ENCODE results near the gene MRPS33.

MRPS33 gene

DNA sequence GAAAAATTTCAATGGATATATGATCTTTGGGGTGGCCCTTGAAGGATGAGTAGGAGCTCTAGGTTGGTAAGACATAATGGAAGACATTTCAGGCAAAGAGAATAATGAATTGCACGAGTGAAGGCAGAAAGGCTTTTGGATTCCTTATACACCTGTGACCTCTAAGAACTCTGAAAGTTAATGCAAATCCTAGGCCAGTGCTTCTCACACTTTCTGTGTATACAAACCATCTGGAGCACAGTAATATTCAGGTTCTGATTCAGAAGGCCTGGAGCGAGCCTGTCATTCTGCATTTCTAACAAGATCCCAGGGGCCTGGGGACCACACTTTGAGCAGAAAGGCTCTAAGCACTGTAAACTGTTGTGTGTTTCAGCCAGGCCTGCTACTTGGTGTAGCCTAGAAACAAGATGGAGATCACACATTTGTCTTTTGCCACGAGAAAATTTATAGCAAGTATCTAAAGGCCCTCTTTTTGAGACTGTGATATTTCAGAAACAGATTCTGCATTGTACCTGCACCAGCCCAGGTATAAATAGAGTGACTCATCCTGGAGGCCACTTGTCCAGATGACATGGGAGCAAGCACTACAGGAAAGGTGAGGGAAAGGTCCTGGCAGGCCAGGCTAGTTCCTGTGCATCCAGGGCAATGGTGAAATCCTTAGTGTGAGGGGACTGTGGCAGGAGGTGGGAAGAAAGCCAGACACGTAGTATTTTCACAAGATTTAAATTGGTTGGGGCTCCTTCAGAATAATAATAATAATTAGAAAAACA is 24.4 kb downstream of the MRPS33 start:
- TF ChIP-seq, protein P1, sequence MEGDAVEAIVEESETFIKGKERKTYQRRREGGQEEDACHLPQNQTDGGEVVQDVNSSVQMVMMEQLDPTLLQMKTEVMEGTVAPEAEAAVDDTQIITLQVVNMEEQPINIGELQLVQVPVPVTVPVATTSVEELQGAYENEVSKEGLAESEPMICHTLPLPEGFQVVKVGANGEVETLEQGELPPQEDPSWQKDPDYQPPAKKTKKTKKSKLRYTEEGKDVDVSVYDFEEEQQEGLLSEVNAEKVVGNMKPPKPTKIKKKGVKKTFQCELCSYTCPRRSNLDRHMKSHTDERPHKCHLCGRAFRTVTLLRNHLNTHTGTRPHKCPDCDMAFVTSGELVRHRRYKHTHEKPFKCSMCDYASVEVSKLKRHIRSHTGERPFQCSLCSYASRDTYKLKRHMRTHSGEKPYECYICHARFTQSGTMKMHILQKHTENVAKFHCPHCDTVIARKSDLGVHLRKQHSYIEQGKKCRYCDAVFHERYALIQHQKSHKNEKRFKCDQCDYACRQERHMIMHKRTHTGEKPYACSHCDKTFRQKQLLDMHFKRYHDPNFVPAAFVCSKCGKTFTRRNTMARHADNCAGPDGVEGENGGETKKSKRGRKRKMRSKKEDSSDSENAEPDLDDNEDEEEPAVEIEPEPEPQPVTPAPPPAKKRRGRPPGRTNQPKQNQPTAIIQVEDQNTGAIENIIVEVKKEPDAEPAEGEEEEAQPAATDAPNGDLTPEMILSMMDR (conservative IDR thresholded peaks at IDR 0.05; ENCODE audit: low read length), result no peak

DNA sequence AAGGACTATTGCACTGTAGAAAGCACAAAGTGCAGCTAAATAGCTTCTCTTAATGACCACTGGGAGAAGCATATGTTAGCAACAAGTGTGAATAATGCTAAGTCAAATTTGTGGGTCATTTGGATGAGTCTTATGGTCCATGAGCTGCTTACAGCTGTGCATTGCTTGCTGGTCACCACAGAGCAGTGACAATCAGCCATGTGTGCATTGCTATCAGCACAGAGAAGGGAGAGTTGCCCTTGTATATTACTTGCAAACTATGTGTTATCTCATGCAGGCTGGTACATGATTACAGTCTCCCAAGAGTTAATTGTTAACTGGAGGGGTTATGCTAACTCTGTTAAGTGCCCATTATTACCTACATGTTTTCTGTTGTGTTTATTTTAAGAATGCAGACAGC is 25.7 kb downstream of the MRPS33 start:
- no peak overlapping the region for H3K4me3 ChIP-seq (ENCODE audit: low read length)
- DNase-seq (ENCODE audit: low read depth), result no peak
- TF ChIP-seq, protein P1 (conservative IDR thresholded peaks at IDR 0.05; ENCODE audit: low read length), result no peak

More for the DNA sequence above, 24.4 kb downstream of the MRPS33 start:
- H3K4me3 ChIP-seq (ENCODE audit: low read length), result no peak overlapping the region
- DNase-seq (ENCODE audit: low read depth), result no peak

DNA sequence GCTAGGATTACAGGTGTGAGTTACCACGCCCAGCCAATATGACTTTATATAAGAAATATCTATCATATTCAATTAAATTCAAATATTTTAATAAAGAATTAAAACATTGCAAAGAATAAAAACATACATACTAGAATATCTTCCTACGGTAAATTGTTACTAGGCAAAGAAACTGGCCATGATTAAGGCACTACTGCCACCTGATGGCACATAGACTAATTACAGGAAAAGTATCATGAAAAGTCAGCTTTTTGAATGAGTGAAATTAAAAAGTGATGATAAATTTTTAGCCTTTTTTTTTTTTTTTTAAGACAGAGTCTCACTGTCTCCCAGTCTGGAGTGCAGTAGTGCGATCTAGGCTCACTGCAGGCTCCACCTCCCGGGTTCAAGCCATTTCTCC is 30.9 kb downstream of the MRPS33 start:
- H3K4me3 ChIP-seq (ENCODE audit: low read length), result no peak overlapping the region
- DNase-seq (ENCODE audit: low read depth), result no peak
- TF ChIP-seq, protein P1 (conservative IDR thresholded peaks at IDR 0.05; ENCODE audit: low read length), result no peak

GRCh38 chr7:140982508-140982907 is 32.2 kb downstream of the MRPS33 start:
- H3K4me3 ChIP-seq (ENCODE audit: low read length), result no peak overlapping the region
- TF ChIP-seq, protein P1 (conservative IDR thresholded peaks at IDR 0.05; ENCODE audit: low read length), result no peak
- DNase-seq (ENCODE audit: low read depth), result no peak

DNA sequence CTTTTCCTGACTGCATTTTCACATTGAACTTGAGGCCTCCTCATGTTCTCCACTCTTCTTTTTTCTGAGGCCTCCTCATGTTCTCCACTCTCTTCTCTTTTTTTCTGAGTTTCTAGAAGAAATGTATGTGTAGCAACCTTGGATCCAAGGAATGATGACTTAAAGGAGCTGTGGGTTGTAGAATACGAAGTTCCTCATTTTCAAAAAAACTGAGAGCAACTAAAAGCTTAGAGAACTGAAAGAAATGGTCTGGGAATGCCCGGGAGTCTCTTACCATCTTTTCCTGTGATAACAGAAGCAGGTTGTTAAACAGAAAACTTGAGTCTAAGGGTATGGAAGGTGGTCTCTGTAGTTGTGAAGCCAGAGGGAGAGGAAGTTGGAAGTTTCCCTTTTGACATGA is 32.8 kb downstream of the MRPS33 start:
- no peak for DNase-seq (ENCODE audit: low read depth)
- TF ChIP-seq, protein P1 (conservative IDR thresholded peaks at IDR 0.05; ENCODE audit: low read length), result no peak
- no peak overlapping the region for H3K4me3 ChIP-seq (ENCODE audit: low read length)

DNA sequence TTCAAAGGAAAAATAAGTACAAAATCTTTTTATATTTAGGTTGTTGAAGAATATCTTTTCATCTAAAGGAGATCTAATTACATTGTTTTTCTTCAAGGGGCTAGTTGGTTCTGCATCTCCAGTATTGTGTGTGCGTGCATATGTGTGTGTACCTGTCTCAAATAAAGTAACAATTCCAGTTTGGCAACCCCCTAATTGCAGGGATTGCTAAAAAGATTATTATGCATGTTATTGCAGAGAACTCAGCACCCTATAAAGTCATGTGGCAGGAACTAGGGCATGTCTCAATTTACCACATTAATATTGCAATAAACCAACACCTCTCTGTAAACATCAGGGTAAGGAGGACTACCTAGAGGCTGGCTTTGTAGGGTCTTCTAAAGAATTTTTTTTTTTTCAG is 37.0 kb downstream of the MRPS33 start:
- H3K4me3 ChIP-seq (ENCODE audit: low read length), result no peak overlapping the region
- TF ChIP-seq, protein P1 (conservative IDR thresholded peaks at IDR 0.05; ENCODE audit: low read length), result no peak
- DNase-seq (ENCODE audit: low read depth), result no peak

Measured in AG10803 (cell line).